Measurements from ENCODE around the gene HRH1.

Gene HRH1

DNA sequence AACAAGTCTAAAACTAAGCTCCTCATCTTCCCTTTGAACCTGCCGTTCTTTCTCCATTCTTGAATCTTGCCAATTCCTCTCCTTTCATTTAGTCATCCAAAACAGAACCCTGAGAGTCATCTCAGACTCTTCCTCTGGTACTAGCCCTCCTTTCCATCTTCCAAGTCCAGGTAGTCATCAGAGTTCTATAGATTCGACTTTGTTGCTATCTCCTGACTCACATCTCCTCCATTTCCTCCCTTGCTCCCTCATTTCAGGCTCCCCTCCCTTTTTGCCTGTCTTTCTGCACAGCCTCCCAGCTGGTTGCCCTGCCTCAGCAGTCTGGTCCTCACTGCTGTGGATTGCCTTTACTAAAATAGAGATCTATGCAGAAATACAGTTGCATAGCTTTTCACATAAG is 122.6 kb downstream of the HRH1 start:
- Histone ChIP-seq H3K4me3 (ENCODE audit: low read length) (no peak overlapping the region), H3K36me3 (ENCODE audit: control insufficient read depth, low read depth, low read length) (no peaks in the 10 kb centered on the region), H3K27ac (ENCODE audit: low read length) (no peak overlapping the region), H3K27me3 (ENCODE audit: control insufficient read depth, insufficient read depth, low read length) (no peaks in the 10 kb centered on the region), H3K4me1 (ENCODE audit: control insufficient read depth, low read depth, low read length) (peaks cover 5% of the 10 kb centered on the region), H3K9me3 (ENCODE audit: control insufficient read depth, low read depth, low read length) (no peaks in the 10 kb centered on the region), H3K9ac (ENCODE audit: low read length) (no peak overlapping the region)

DNA sequence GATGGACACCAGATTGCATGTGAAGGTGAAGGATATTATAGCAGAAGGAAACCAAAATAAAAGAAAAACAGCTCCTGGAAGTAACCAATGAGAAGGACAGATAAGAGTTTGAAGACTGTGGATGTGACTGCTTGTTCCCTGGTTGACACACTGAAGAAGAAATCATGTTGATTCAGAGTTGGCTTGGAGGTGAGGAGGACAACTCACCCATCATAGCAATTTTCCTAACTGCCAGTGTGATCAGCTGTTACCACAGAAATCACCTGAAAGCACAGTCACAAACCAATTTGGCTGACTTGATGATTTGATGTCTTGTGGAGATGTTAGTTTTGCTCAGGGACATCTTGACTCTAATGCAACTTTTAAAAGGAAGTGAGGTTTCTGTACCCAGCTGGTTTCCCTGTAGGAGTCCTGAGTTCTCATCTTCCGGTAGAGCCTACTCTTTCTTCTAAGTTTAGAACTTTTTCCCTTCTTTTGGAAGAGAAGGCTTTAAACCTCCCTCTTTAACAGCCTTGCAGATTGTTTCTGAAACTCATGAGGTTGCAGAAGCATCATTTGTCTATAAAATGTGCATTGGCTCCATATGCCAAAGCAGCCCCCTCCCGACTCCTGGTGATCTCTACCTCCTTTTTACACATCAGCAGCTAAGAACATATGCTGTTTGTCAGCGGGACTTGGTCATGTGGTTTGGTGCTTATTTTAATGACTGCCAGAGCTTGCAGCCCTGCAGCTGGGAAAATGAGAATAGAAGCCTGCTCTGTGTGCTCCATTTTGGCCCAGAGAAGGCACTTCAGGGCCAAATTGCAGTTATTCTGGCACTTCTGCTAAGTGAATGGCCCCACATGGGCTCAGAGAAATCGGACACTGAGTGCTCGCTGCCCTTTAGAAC is 128.2 kb downstream of the HRH1 start:
- Histone ChIP-seq H3K9me3 (ENCODE audit: control insufficient read depth, low read depth, low read length) (no peaks in the 10 kb centered on the region), H3K36me3 (ENCODE audit: control insufficient read depth, low read depth, low read length) (no peaks in the 10 kb centered on the region), H3K9ac (ENCODE audit: low read length) (no peak overlapping the region), H3K27me3 (ENCODE audit: control insufficient read depth, insufficient read depth, low read length) (no peaks in the 10 kb centered on the region), H3K4me3 (ENCODE audit: low read length) (no peak overlapping the region), H3K4me1 (ENCODE audit: control insufficient read depth, low read depth, low read length) (no peaks in the 10 kb centered on the region), H3K27ac (ENCODE audit: low read length) (no peak overlapping the region)

DNA sequence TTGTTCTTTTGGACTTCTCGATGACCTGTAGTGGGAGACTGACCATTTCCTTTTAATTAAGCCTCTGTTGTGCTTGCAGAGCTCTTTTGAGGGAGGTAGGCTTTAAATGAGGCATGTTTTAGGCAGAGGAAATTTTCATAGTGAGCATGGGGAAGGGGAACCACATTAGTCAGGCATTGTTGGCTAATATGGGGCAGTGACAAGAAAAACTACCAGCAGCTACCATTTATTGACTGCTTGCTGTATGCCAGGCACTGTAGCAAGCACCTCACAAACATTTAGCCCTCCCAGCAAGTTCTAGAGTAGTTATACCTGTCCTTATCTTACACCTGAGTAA is 128.8 kb downstream of the HRH1 start:
- no peaks in the 10 kb centered on the region for H3K4me1 ChIP-seq (ENCODE audit: control insufficient read depth, low read depth, low read length)
- no peaks in the 10 kb centered on the region for H3K27me3 ChIP-seq (ENCODE audit: control insufficient read depth, insufficient read depth, low read length)
- no peak overlapping the region for H3K9ac ChIP-seq (ENCODE audit: low read length)
- no peak overlapping the region for H3K4me3 ChIP-seq (ENCODE audit: low read length)
- no peaks in the 10 kb centered on the region for H3K36me3 ChIP-seq (ENCODE audit: control insufficient read depth, low read depth, low read length)
- no peaks in the 10 kb centered on the region for H3K9me3 ChIP-seq (ENCODE audit: control insufficient read depth, low read depth, low read length)
- no peak overlapping the region for H3K27ac ChIP-seq (ENCODE audit: low read length)

DNA sequence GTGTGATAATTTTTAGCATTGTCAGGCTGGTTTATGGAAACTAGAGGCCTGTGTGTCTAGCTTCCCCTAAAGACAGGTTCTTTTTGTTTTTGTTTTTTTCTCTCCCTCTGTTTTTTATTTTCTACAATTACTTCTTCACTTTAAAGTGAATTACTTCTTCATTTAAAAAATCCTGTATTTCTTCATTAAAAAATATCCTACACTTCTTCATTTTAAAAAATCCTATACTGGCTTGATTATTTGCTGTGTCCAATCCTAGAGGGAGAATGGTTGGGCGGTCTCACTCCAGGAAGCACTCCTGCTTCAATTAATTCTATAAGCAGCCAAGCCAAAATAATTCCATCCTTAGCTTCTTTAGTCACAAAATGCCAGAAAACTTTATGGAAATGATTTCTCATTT is 129.7 kb downstream of the HRH1 start:
- Histone ChIP-seq H3K4me1 (ENCODE audit: control insufficient read depth, low read depth, low read length) (no peaks in the 10 kb centered on the region), H3K4me3 (ENCODE audit: low read length) (no peak overlapping the region), H3K36me3 (ENCODE audit: control insufficient read depth, low read depth, low read length) (no peaks in the 10 kb centered on the region), H3K27me3 (ENCODE audit: control insufficient read depth, insufficient read depth, low read length) (no peaks in the 10 kb centered on the region), H3K27ac (ENCODE audit: low read length) (no peak overlapping the region), H3K9me3 (ENCODE audit: control insufficient read depth, low read depth, low read length) (no peaks in the 10 kb centered on the region), H3K9ac (ENCODE audit: low read length) (no peak overlapping the region)

DNA sequence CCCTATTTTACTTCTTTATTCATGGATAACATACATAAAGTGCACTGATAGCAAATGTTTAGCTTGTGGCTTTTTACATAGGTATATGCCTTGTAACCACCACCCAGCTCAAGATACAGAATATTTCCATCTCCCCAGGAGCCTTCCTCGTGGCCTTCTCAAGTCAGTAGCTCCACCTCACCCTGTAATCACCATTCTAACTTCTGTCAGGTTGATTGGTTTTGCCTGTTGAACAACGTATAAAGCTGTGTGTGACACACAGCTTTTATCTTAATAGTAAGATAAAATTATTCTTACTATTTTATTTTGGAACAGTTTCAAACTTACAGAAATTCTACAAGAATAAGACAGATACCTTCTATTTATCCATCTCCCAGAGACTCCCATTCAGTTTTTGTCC is 131.2 kb downstream of the HRH1 start:
- Histone ChIP-seq H3K36me3 (ENCODE audit: control insufficient read depth, low read depth, low read length) (no peaks in the 10 kb centered on the region), H3K27ac (ENCODE audit: low read length) (no peak overlapping the region), H3K4me3 (ENCODE audit: low read length) (no peak overlapping the region), H3K4me1 (ENCODE audit: control insufficient read depth, low read depth, low read length) (no peaks in the 10 kb centered on the region), H3K9me3 (ENCODE audit: control insufficient read depth, low read depth, low read length) (no peaks in the 10 kb centered on the region), H3K27me3 (ENCODE audit: control insufficient read depth, insufficient read depth, low read length) (no peaks in the 10 kb centered on the region), H3K9ac (ENCODE audit: low read length) (no peak overlapping the region)

DNA sequence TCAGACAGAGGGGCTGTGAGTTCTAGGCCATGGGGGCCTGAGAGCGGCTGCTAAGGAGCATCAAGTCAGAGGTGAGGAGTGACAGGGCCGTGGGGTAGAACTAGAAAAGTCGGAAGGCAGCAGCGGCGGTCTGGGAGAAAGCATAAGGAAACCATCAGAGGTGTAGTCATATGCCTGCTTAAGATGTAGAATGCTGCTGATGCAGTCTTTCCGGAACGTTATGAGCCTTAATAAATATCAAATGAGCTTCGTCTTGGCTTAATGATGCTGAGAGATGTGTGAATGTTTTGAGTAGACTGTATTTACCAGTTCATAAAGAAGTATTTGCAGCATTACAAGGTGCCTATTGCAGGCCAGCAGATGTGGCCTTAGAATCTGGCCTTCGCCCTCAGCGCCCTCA is 133.1 kb downstream of the HRH1 start:
- Histone ChIP-seq H3K36me3 (ENCODE audit: control insufficient read depth, low read depth, low read length) (no peaks in the 10 kb centered on the region), H3K27me3 (ENCODE audit: control insufficient read depth, insufficient read depth, low read length) (no peaks in the 10 kb centered on the region), H3K9ac (ENCODE audit: low read length) (no peak overlapping the region), H3K4me1 (ENCODE audit: control insufficient read depth, low read depth, low read length) (no peaks in the 10 kb centered on the region), H3K27ac (ENCODE audit: low read length) (no peak overlapping the region), H3K4me3 (ENCODE audit: low read length) (no peak overlapping the region), H3K9me3 (ENCODE audit: control insufficient read depth, low read depth, low read length) (no peaks in the 10 kb centered on the region)

DNA sequence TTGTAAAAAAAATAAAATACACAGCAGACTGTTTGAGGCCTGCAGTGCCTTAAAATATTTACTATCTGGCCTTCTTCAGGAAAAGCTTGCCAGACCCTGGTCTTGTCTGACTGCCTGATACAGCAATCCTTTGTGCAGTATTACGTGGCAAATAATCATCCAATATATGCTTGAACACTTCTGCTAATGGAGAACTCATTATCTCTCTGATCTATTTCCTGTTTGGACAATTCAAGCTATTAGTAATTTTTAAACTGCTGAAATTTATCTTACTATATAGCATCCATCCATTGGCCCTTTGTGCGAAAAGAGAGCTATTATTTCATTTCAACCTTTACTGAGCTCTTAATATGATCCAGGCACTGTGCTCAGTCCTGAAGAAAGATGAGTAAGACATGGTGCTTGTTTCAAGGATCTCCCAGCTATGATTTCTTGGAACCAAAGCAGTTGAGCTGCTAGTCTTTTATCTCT is 133.8 kb downstream of the HRH1 start:
- H3K9ac ChIP-seq (ENCODE audit: low read length): no peak overlapping the region

DNA sequence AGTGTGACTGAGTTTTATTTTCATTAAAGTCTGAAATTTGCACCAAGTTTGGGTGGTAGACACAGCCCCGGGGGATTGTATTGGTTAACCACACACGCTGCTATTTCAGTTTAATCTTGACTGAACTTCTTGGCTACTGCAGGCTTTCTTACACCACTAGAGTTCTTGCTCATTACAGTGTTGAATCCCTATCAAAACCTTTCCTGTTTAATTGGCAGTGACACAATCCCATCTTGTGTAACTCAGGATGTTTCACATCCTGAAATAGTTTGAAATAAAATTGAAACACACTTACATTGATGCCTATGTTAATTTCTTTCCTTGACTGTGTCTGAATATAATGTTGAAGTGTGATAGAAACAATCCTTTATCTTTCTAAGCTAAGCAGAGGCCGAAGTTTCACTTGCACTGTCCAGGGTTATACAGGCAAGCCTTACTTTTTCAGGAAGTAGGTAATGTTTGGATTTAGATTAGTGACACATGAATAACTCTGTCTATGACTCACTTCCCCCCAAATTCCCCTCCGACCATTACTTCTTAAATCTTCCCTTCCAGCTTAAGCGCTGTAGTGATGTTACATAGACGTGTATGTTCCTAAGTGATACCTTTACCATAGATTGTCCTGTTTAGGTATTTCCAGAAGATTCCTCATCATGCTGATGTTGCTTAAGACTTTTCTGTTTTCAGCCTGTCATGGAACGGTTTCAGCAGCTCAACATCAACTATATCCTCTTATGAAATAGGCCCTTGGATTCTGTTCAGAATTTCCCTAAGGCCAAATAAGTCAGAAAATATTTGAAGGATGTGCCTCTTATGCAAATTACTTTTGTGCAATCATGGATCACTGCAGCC is 134.7 kb downstream of the HRH1 start:
- Histone ChIP-seq H3K27me3 (ENCODE audit: control insufficient read depth, insufficient read depth, low read length) (no peaks in the 10 kb centered on the region), H3K9ac (ENCODE audit: low read length) (no peak overlapping the region), H3K36me3 (ENCODE audit: control insufficient read depth, low read depth, low read length) (no peaks in the 10 kb centered on the region), H3K27ac (ENCODE audit: low read length) (no peak overlapping the region), H3K4me1 (ENCODE audit: control insufficient read depth, low read depth, low read length) (no peaks in the 10 kb centered on the region), H3K4me3 (ENCODE audit: low read length) (no peak overlapping the region), H3K9me3 (ENCODE audit: control insufficient read depth, low read depth, low read length) (no peaks in the 10 kb centered on the region)

More for the DNA sequence above, 133.8 kb downstream of the HRH1 start:
- no peak overlapping the region for H3K4me3 ChIP-seq (ENCODE audit: low read length)
- no peaks in the 10 kb centered on the region for H3K9me3 ChIP-seq (ENCODE audit: control insufficient read depth, low read depth, low read length)
- no peaks in the 10 kb centered on the region for H3K27me3 ChIP-seq (ENCODE audit: control insufficient read depth, insufficient read depth, low read length)
- no peak overlapping the region for H3K27ac ChIP-seq (ENCODE audit: low read length)
- no peaks in the 10 kb centered on the region for H3K4me1 ChIP-seq (ENCODE audit: control insufficient read depth, low read depth, low read length)
- H3K36me3 ChIP-seq (ENCODE audit: control insufficient read depth, low read depth, low read length): no peaks in the 10 kb centered on the region

DNA sequence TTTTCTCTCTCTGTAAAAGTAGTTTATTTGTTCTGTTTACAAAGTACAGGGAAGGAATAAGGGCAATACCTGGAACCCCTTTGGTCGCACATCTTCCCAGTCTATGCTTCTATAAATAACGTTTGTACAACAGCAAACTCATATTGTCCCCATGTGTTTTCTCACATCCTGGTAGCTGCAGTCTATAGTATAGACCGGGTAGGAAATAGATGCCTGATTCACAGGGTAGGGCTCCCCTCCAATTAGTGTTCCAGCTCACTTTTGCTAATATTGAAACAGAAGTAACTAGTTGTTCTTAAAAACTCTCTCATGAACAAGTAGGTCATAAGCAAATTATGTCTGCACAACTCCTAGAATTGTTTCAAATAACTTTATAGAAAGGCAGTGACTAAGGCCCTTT is 135.6 kb downstream of the HRH1 start:
- H3K27me3 ChIP-seq (ENCODE audit: control insufficient read depth, insufficient read depth, low read length): no peaks in the 10 kb centered on the region
- no peaks in the 10 kb centered on the region for H3K9me3 ChIP-seq (ENCODE audit: control insufficient read depth, low read depth, low read length)
- H3K4me1 ChIP-seq (ENCODE audit: control insufficient read depth, low read depth, low read length): no peaks in the 10 kb centered on the region
- no peak overlapping the region for H3K4me3 ChIP-seq (ENCODE audit: low read length)
- H3K9ac ChIP-seq (ENCODE audit: low read length): no peak overlapping the region
- H3K27ac ChIP-seq (ENCODE audit: low read length): no peak overlapping the region
- no peaks in the 10 kb centered on the region for H3K36me3 ChIP-seq (ENCODE audit: control insufficient read depth, low read depth, low read length)

DNA sequence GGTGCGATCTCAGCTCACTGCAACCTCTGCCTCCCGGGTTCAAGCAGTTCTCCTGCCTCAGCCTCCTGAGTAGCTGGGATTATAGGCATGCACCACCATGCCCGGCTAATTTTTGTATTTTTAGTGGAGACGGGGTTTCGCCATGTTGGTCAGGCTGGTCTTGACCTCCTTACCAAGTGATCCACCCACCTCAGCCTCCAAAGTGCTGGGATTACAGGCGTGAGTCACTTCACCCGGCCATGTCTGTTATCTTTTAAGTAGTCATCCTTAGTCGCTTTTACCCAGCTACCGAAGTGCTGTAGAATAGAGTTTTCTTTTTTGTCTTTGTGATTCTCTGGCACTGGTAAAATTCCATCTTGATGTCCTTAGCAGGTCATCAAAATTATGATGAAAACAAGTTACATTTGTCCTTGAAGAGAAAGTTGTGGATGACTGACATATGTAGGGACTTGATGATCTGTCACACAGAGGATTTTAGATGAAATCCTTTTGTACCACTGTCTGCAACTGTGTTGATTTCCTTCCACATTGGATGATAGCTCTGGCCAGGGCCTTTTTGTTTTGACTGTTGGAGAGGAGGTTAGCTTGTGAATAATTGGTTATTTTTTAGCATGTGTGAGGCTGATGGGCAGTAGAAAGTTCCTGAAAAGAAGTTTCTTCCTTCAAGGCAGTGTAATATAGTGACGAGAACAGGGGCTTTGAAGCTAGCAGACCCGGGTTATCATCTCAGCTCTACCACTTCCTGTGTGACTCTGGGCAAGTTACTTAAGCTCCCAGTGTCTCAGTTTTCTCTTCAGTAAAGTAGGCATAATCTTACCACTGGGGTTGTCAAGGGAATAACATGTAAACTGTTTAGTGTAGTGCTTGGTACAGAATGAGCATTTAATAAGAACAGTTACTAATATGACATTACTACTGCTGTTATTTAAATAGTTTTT is 136.7 kb downstream of the HRH1 start:
- Histone ChIP-seq H3K4me1 (ENCODE audit: control insufficient read depth, low read depth, low read length) (no peaks in the 10 kb centered on the region), H3K9me3 (ENCODE audit: control insufficient read depth, low read depth, low read length) (no peaks in the 10 kb centered on the region), H3K9ac (ENCODE audit: low read length) (no peak overlapping the region), H3K27me3 (ENCODE audit: control insufficient read depth, insufficient read depth, low read length) (no peaks in the 10 kb centered on the region), H3K27ac (ENCODE audit: low read length) (no peak overlapping the region), H3K36me3 (ENCODE audit: control insufficient read depth, low read depth, low read length) (no peaks in the 10 kb centered on the region), H3K4me3 (ENCODE audit: low read length) (no peak overlapping the region)

DNA sequence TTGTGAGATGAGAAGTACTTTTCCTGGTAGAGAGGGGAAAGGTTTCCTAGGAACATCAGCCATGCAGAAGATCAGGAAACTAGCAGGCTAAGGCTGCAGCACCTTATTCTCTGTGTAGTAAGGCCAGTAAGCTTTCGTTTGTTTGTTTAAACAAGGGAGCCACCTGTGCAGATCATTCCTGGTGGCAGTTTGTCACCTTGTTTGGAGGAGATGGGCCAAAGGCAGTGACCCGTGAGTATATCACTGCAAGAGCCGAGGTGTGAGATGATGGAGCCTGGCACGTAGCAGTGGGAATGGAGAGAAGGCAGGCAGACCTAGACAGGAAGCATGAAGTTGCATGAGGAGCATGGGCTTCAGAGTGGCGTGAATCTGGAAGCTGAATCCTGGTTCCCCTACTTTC is 137.5 kb downstream of the HRH1 start:
- H3K27ac ChIP-seq (ENCODE audit: low read length): no peak overlapping the region
- no peak overlapping the region for H3K4me3 ChIP-seq (ENCODE audit: low read length)
- no peaks in the 10 kb centered on the region for H3K4me1 ChIP-seq (ENCODE audit: control insufficient read depth, low read depth, low read length)
- H3K9me3 ChIP-seq (ENCODE audit: control insufficient read depth, low read depth, low read length): no peaks in the 10 kb centered on the region
- no peaks in the 10 kb centered on the region for H3K27me3 ChIP-seq (ENCODE audit: control insufficient read depth, insufficient read depth, low read length)
- no peak overlapping the region for H3K9ac ChIP-seq (ENCODE audit: low read length)
- no peaks in the 10 kb centered on the region for H3K36me3 ChIP-seq (ENCODE audit: control insufficient read depth, low read depth, low read length)

Data from iPS-18a (cell line).